Cardiac muscle cell (in vitro differentiated cells and primary cell): ENCODE results near the gene XPC. TPM values are rescaled to one million over a fixed set of nuclear protein-coding genes. Genes with fewer than 3 reads are reported as not detected.
A peak's percentile ranks its signal among the peaks of the same experiment; 100 is the strongest.

Experiments used
- DNase-seq, 2 donors: peaks; one replicate each; pipeline versions ENCODE4 v3.0.0 to v3.0.0-alpha.2; 2010 to 2017; ENCODE audit warnings: low read depth in 1 of 2, low spot score in 1 of 2
- H3K27ac ChIP-seq: fragments of 200-600 bp; sonication (generic); 2 replicates; pipeline ENCODE4 v1.5.1; 2016
- H3K27me3 ChIP-seq: fragments of 200-600 bp; sonication (generic); 2 replicates; pipeline ENCODE4 v1.6.0; 2016; ENCODE audit warnings: control low read depth
- H3K36me3 ChIP-seq: fragments of 200-600 bp; sonication (generic); 2 replicates; pipeline ENCODE4 v1.5.1; 2016; ENCODE audit warnings: control low read depth
- H3K4me1 ChIP-seq: fragments of 200-600 bp; sonication (generic); 2 replicates; pipeline ENCODE4 v1.8.1; 2017; ENCODE audit warnings: low read depth, mild to moderate bottlenecking, mixed run types
- H3K4me3 ChIP-seq: fragments of 200-600 bp; sonication (generic); 2 replicates; pipeline ENCODE4 v1.5.1; 2016; ENCODE audit warnings: mild to moderate bottlenecking
- H3K9me3 ChIP-seq: fragments of 200-600 bp; sonication (generic); 2 replicates; pipeline ENCODE4 v1.5.1; 2017; ENCODE audit warnings: low read depth, mild to moderate bottlenecking, control low read depth
- CTCF ChIP-seq: IDR thresholded peaks from 2 replicates; pipeline ENCODE4 v1.5.1; 2012; ENCODE audit warnings: low read depth, mild to moderate bottlenecking, low read length
- polyA plus RNA-seq: library from polyadenylated mRNA; unstranded; fragments of >200 nt; fragmentation: Nextera tagmentation; extraction: Ambion mirVana; gene quantifications from 2 replicates; pipeline ENCODE4 v1.2.1, GENCODE V29; 2016
- total RNA-seq: library from RNA; depleted of rRNA; stranded (reverse); fragments of >200 nt; gene quantifications from 2 replicates; pipeline ENCODE4 v1.2.3, GENCODE V29; 2016

Gene XPC
- total and polyA plus RNA-seq, 2 experiments from 2014 or later: 26.6 to 37.7 TPM

GRCh38 chr3:14177580-14178246 is 688 bp downstream of the XPC start:
- Histone ChIP-seq H3K9me3 (no peaks in the 10 kb centered on the region), H3K27me3 (no peaks in the 10 kb centered on the region), H3K4me1 (peaks cover 10% of the 10 kb centered on the region), H3K36me3 (peaks cover 13% of the 10 kb centered on the region), H3K27ac (peak overlapping the region; percentile 94), H3K4me3 (peak overlapping the region; percentile 91)
- DNase-seq: peak in 1 of 2 donors; percentile 6
- TF ChIP-seq CTCF: no peak

GRCh38 chr3:14175383-14176037 is 2.9 kb downstream of the XPC start:
- Histone ChIP-seq H3K4me3 (no peak overlapping the region), H3K9me3 (no peaks in the 10 kb centered on the region), H3K27ac (no peak overlapping the region), H3K4me1 (peaks cover 10% of the 10 kb centered on the region), H3K36me3 (peaks cover 19% of the 10 kb centered on the region), H3K27me3 (no peaks in the 10 kb centered on the region)
- TF ChIP-seq CTCF: no peak
- peak in 1 of 2 donors; percentile 7 for DNase-seq

DNA sequence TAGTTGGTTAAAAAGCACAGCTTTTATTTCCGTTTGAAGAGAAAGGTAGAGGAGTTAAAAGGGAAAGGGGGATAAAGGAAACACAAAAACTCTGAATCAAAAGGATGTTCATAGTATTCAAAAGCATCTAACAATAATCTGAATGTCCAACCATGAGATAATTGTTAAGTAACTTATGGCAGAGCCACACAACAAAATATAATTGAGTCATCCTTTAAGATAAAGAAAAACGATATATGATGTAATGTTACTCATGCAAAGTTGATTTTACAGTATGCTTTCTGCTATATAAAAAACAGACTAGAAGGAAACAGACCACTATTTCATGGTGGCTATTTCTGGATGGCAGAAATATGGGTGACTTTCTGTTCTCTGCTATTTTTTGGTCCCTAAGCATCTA is 3.9 kb downstream of the XPC start:
- TF ChIP-seq CTCF: no peak
- H3K27ac ChIP-seq: no peak overlapping the region
- peaks cover 7% of the 10 kb centered on the region for H3K4me1 ChIP-seq
- no peak overlapping the region for H3K4me3 ChIP-seq
- no peaks in the 10 kb centered on the region for H3K27me3 ChIP-seq
- peak in 1 of 2 donors; percentile 25 for DNase-seq
- H3K9me3 ChIP-seq: no peaks in the 10 kb centered on the region
- H3K36me3 ChIP-seq: peaks cover 28% of the 10 kb centered on the region

GRCh38 chr3:14172496-14172895 is 5.9 kb downstream of the XPC start:
- Histone ChIP-seq H3K9me3 (no peaks in the 10 kb centered on the region), H3K27me3 (no peaks in the 10 kb centered on the region), H3K4me1 (peaks cover under 1% of the 10 kb centered on the region), H3K27ac (no peak overlapping the region), H3K4me3 (no peak overlapping the region), H3K36me3 (peaks cover 44% of the 10 kb centered on the region)
- no peak for DNase-seq
- no peak for TF ChIP-seq CTCF

GRCh38 chr3:14170531-14171159 is 7.8 kb downstream of the XPC start:
- no peaks in the 10 kb centered on the region for H3K4me1 ChIP-seq
- no peak overlapping the region for H3K4me3 ChIP-seq
- H3K9me3 ChIP-seq: no peaks in the 10 kb centered on the region
- no peak overlapping the region for H3K27ac ChIP-seq
- DNase-seq: peak in 1 of 2 donors; percentile 29
- H3K27me3 ChIP-seq: no peaks in the 10 kb centered on the region
- H3K36me3 ChIP-seq: peaks cover 58% of the 10 kb centered on the region
- no peak for TF ChIP-seq CTCF
